ENCODE results near the gene SAMM50. TPM values are rescaled to one million over a fixed set of nuclear protein-coding genes. Genes with fewer than 3 reads are reported as not detected.

The SAMM50 gene
- 37.6 and 52.7 TPM in 2 replicates for total RNA-seq
- polyA plus RNA-seq = 48.2 and 53.5 TPM in 2 replicates

- TF ChIP-seq CTCF (IDR thresholded peaks at IDR 0.05; ENCODE audit: poor library complexity) (peak; percentile 18), EZH2 (IDR thresholded peaks at IDR 0.05; ENCODE audit: borderline replicate concordance) (no peak), EZH2phosphoT487 (IDR thresholded peaks at IDR 0.05; ENCODE audit: low read depth, severe bottlenecking, unreplicated experiment) (no peak)
- Histone ChIP-seq H3K4me1 (ENCODE audit: insufficient read depth) (peaks cover 22% of the 10 kb centered on the region), H3K79me2 (peaks cover 49% of the 10 kb centered on the region), H3K27me3 (no peaks in the 10 kb centered on the region), H3K4me2 (peak within 1 kb of the TSS; percentile 93), H3K9me3 (ENCODE audit: low read depth) (no peaks in the 10 kb centered on the region), H4K20me1 (ENCODE audit: insufficient read depth, poor library complexity, severe bottlenecking) (peaks cover 9% of the 10 kb centered on the region), H2AFZ (peak within 1 kb of the TSS; percentile 86), H3K27ac (peak within 1 kb of the TSS; percentile 82), H3K36me3 (replicated peaks; ENCODE audit: insufficient read depth, low read depth) (no peaks in the 10 kb centered on the region), H3K4me3 (peak within 1 kb of the TSS; percentile 64), H3K9me2 (replicated peaks; ENCODE audit: insufficient read depth) (no peaks in the 10 kb centered on the region)
- peak; percentile 93 for DNase-seq (ENCODE audit: low spot score)
- 2% methylated on average over 67 of the region's 74 CpGs for WGBS (ENCODE audit: low lambda C conversion rate, missing lambda C conversion rate)
Measured at GRCh38 chr22:43955040-43955882, at the start of gene SAMM50. TSS of gene SAMM50 (plus strand) at chr22:43955442. CDS start at chr22:43955578, 136 bp downstream.

GRCh38 chr22:43905681-43906080, 49.6 kb upstream of the SAMM50 start:
- no peak overlapping the region for H3K27ac ChIP-seq
- H3K9me2 ChIP-seq (replicated peaks; ENCODE audit: insufficient read depth) = no peaks in the 10 kb centered on the region
- no peaks in the 10 kb centered on the region for H3K4me1 ChIP-seq (ENCODE audit: insufficient read depth)
- no peak for DNase-seq (ENCODE audit: low spot score)
- H3K4me3 ChIP-seq = no peak overlapping the region
- no peak overlapping the region for H2AFZ ChIP-seq
- WGBS (ENCODE audit: low lambda C conversion rate, missing lambda C conversion rate) = 70% methylated on average over 7 of the region's 7 CpGs
- no peaks in the 10 kb centered on the region for H3K9me3 ChIP-seq (ENCODE audit: low read depth)
- TF ChIP-seq EZH2phosphoT487 (IDR thresholded peaks at IDR 0.05; ENCODE audit: low read depth, severe bottlenecking, unreplicated experiment) = no peak
- no peak for TF ChIP-seq EZH2 (IDR thresholded peaks at IDR 0.05; ENCODE audit: borderline replicate concordance)
- no peak for TF ChIP-seq CTCF (IDR thresholded peaks at IDR 0.05; ENCODE audit: poor library complexity)
- no peaks in the 10 kb centered on the region for H4K20me1 ChIP-seq (ENCODE audit: insufficient read depth, poor library complexity, severe bottlenecking)
- H3K4me2 ChIP-seq = no peak overlapping the region
- H3K79me2 ChIP-seq = no peaks in the 10 kb centered on the region
- peaks cover 2% of the 10 kb centered on the region for H3K27me3 ChIP-seq
- H3K36me3 ChIP-seq (replicated peaks; ENCODE audit: insufficient read depth, low read depth) = no peaks in the 10 kb centered on the region

- no peak for DNase-seq (ENCODE audit: low spot score)
- H3K27me3 ChIP-seq = peaks cover 3% of the 10 kb centered on the region
Measured at GRCh38 chr22:43909708-43910107, 45.5 kb upstream of the SAMM50 start.

More at GRCh38 chr22:43909708-43910107, 45.5 kb upstream of the SAMM50 start:
- Histone ChIP-seq H4K20me1 (ENCODE audit: insufficient read depth, poor library complexity, severe bottlenecking) (no peaks in the 10 kb centered on the region), H3K4me2 (no peak overlapping the region), H3K9me3 (ENCODE audit: low read depth) (no peaks in the 10 kb centered on the region), H2AFZ (no peak overlapping the region), H3K9me2 (replicated peaks; ENCODE audit: insufficient read depth) (no peaks in the 10 kb centered on the region), H3K4me1 (ENCODE audit: insufficient read depth) (no peaks in the 10 kb centered on the region), H3K79me2 (no peaks in the 10 kb centered on the region), H3K27ac (no peak overlapping the region), H3K4me3 (no peak overlapping the region), H3K36me3 (replicated peaks; ENCODE audit: insufficient read depth, low read depth) (no peaks in the 10 kb centered on the region)
- WGBS (ENCODE audit: low lambda C conversion rate, missing lambda C conversion rate) = 94% methylated on average over 1 of the region's 1 CpG
- TF ChIP-seq EZH2phosphoT487 (IDR thresholded peaks at IDR 0.05; ENCODE audit: low read depth, severe bottlenecking, unreplicated experiment) = no peak
- no peak for TF ChIP-seq CTCF (IDR thresholded peaks at IDR 0.05; ENCODE audit: poor library complexity)
- no peak for TF ChIP-seq EZH2 (IDR thresholded peaks at IDR 0.05; ENCODE audit: borderline replicate concordance)

All from hepatocyte (in vitro differentiated cells).